ENCODE measurements around the gene H2BK1. TPM values are rescaled to one million over a fixed set of nuclear protein-coding genes. Genes with fewer than 3 reads are reported as not detected.

Gene H2BK1
- total RNA-seq, 1 experiment from 2014 or later, result 0.87 TPM

- TF ChIP-seq CDX4 (CRISPR knock-in tag; IDR thresholded peaks at IDR 0.05; ENCODE audit: borderline replicate concordance) (no peak), GABPB1 (CRISPR knock-in tag; IDR thresholded peaks at IDR 0.05) (no peak)
Measured at GRCh38 chr7:151243408-151244195, 33.3 kb upstream of the H2BK1 start (continued).

DNA sequence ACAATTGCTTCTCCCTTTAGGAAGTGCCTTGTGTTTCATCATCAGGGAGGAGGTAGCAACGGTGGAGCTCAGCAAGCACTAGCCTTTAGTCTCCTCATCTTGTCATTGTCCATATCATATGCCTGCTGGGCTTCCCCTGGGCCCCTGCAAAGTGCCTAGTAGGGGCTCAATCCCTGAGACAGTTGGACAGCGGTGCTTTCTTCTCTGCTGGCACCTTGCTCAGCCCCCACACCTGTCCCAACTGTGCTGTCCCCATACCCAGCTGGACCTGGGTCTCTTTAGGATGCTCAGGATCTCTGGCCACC, 32.7 kb upstream of the H2BK1 start:
- ChIA-PET POLR2A (no interaction called here), CTCF (interaction anchor here (1.7 to 4.6 kb wide), 10 partner anchors 9 to 119 kb away, joined by 8 to 83 read pairs (median 24); partner anchors contain the start of genes ABCF2, CHPF2 and H2BK1)
- H3K9me3 Mint-ChIP-seq, result no peaks in the 10 kb centered on the region
- TF ChIP-seq TEAD4 (CRISPR knock-in tag; IDR thresholded peaks at IDR 0.05) (no peak), ZNF263 (CRISPR knock-in tag; IDR thresholded peaks at IDR 0.05; ENCODE audit: low read depth) (no peak), ZNF423 (CRISPR knock-in tag; IDR thresholded peaks at IDR 0.05) (peak; percentile 38; the same call in 1 of the 2 replicates), RELA (CRISPR knock-in tag; IDR thresholded peaks at IDR 0.05; ENCODE audit: borderline replicate concordance) (no peak), CBFB (CRISPR knock-in tag; IDR thresholded peaks at IDR 0.05; ENCODE audit: low read depth) (no peak), SP1 (CRISPR knock-in tag; conservative IDR thresholded peaks at IDR 0.05) (no peak), GTF2I (CRISPR knock-in tag; conservative IDR thresholded peaks at IDR 0.05) (no peak)
- ATAC-seq, result no peak
- no peak overlapping the region for H3K27ac Mint-ChIP-seq
- peaks cover 31% of the 10 kb centered on the region for H3K27me3 Mint-ChIP-seq (ENCODE audit: low read depth)
- peaks cover 36% of the 10 kb centered on the region for H3K4me1 Mint-ChIP-seq
- DNase-seq (ENCODE audit: low spot score), result no peak
- no peak overlapping the region for H3K4me3 Mint-ChIP-seq
- 0 out of 2 replicates have a peak, but pooled peaks cover 2% of the 10 kb centered on the region for H3K36me3 Mint-ChIP-seq

DNA sequence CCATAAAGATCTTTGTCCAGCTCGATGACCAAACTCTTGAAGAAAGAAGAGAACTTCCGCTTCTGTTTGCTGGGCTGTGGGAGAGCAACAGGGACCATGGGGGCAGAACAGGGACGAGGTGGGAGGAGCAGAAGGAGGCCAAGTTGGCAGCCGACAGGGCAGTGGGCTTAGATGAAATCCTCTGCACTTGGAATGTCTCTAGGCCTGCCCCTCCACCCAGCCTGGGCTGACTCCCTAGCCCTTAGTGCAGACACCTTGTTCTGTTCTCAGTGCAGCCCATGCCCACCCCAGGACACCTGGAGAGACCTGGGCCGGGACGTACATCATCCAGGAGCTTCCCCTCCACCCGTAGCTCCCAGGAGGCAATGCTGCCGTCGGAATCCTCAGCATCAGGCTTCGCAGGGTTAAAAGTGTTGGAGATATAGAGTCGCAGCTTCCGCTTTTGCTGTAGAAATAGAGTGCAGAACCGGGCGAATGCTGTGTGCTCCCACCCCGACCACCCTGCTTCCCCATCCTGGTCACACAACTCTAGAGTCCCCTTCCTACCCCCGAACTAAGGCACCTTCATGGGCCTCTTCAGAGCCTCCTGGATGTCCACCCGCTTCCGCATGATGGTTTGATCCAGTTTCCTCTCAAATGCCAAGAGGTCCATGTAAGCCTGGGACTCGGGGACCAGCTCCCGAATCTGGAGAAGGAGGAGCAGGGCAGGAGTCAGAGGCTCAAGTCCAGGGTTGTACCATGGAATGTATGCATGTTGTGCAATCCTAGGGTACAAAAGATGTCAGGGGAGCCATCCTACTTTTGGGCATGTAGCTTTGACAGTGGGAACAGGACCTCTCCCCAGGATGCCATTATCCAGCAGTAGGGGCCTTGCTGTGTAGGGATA, 32.1 kb upstream of the H2BK1 start:
- Mint-ChIP-seq H3K4me3 (no peak overlapping the region), H3K9me3 (no peaks in the 10 kb centered on the region), H3K36me3 (0 out of 2 replicates have a peak, but pooled peaks cover 2% of the 10 kb centered on the region), H3K27me3 (ENCODE audit: low read depth) (peaks cover 26% of the 10 kb centered on the region), H3K27ac (0 out of 2 replicates have a peak overlapping the region, but pooled peaks have one; percentile 36), H3K4me1 (peaks cover 30% of the 10 kb centered on the region)
- ATAC-seq (no peak), DNase-seq (ENCODE audit: low spot score) (no peak)
- POLR2A ChIA-PET, result no interaction called here
- CTCF ChIA-PET, result interaction anchor here (0.8 to 4.6 kb wide), 12 partner anchors 8 to 118 kb away, joined by 3 to 83 read pairs (median 19); partner anchors contain the start of genes ABCF2, CHPF2 and H2BK1
- TF ChIP-seq MYBL2 (CRISPR knock-in tag; IDR thresholded peaks at IDR 0.05) (no peak), GTF2I (CRISPR knock-in tag; conservative IDR thresholded peaks at IDR 0.05) (no peak), IRF2 (CRISPR knock-in tag; IDR thresholded peaks at IDR 0.05; ENCODE audit: borderline replicate concordance, low read depth) (no peak), KAT7 (CRISPR knock-in tag; IDR thresholded peaks at IDR 0.05; ENCODE audit: borderline replicate concordance) (no peak), SOX15 (CRISPR knock-in tag; IDR thresholded peaks at IDR 0.05) (no peak), CREM (CRISPR knock-in tag; IDR thresholded peaks at IDR 0.05) (no peak), NR2C2 (CRISPR knock-in tag; IDR thresholded peaks at IDR 0.05) (no peak), HMGXB4 (CRISPR knock-in tag; IDR thresholded peaks at IDR 0.05) (no peak), RELA (CRISPR knock-in tag; IDR thresholded peaks at IDR 0.05; ENCODE audit: borderline replicate concordance) (no peak), CDX4 (CRISPR knock-in tag; IDR thresholded peaks at IDR 0.05; ENCODE audit: borderline replicate concordance) (no peak), ZNF219 (CRISPR knock-in tag; IDR thresholded peaks at IDR 0.05; ENCODE audit: borderline replicate concordance) (no peak), FOXP1 (CRISPR knock-in tag; IDR thresholded peaks at IDR 0.05; ENCODE audit: borderline replicate concordance) (no peak), SMAD3 (CRISPR knock-in tag; IDR thresholded peaks at IDR 0.05; ENCODE audit: borderline replicate concordance) (no peak)
- TF ChIP-seq, protein P1, sequence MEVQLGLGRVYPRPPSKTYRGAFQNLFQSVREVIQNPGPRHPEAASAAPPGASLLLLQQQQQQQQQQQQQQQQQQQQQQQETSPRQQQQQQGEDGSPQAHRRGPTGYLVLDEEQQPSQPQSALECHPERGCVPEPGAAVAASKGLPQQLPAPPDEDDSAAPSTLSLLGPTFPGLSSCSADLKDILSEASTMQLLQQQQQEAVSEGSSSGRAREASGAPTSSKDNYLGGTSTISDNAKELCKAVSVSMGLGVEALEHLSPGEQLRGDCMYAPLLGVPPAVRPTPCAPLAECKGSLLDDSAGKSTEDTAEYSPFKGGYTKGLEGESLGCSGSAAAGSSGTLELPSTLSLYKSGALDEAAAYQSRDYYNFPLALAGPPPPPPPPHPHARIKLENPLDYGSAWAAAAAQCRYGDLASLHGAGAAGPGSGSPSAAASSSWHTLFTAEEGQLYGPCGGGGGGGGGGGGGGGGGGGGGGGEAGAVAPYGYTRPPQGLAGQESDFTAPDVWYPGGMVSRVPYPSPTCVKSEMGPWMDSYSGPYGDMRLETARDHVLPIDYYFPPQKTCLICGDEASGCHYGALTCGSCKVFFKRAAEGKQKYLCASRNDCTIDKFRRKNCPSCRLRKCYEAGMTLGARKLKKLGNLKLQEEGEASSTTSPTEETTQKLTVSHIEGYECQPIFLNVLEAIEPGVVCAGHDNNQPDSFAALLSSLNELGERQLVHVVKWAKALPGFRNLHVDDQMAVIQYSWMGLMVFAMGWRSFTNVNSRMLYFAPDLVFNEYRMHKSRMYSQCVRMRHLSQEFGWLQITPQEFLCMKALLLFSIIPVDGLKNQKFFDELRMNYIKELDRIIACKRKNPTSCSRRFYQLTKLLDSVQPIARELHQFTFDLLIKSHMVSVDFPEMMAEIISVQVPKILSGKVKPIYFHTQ (CRISPR knock-in tag; IDR thresholded peaks at IDR 0.05), result no peak
- TF ChIP-seq, protein P2, sequence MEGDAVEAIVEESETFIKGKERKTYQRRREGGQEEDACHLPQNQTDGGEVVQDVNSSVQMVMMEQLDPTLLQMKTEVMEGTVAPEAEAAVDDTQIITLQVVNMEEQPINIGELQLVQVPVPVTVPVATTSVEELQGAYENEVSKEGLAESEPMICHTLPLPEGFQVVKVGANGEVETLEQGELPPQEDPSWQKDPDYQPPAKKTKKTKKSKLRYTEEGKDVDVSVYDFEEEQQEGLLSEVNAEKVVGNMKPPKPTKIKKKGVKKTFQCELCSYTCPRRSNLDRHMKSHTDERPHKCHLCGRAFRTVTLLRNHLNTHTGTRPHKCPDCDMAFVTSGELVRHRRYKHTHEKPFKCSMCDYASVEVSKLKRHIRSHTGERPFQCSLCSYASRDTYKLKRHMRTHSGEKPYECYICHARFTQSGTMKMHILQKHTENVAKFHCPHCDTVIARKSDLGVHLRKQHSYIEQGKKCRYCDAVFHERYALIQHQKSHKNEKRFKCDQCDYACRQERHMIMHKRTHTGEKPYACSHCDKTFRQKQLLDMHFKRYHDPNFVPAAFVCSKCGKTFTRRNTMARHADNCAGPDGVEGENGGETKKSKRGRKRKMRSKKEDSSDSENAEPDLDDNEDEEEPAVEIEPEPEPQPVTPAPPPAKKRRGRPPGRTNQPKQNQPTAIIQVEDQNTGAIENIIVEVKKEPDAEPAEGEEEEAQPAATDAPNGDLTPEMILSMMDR (IDR thresholded peaks at IDR 0.05), result no peak
- TF ChIP-seq, protein P3, sequence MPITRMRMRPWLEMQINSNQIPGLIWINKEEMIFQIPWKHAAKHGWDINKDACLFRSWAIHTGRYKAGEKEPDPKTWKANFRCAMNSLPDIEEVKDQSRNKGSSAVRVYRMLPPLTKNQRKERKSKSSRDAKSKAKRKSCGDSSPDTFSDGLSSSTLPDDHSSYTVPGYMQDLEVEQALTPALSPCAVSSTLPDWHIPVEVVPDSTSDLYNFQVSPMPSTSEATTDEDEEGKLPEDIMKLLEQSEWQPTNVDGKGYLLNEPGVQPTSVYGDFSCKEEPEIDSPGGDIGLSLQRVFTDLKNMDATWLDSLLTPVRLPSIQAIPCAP (CRISPR knock-in tag; IDR thresholded peaks at IDR 0.05), result no peak

Measured in WTC11 (cell line).